Activated naive CD8-positive, alpha-beta T cell treated with anti-CD3 and anti-CD28 coated beads, Interleukin-2, amount 50 U/mL, for 24 hours (primary cell): ENCODE data around the gene MED27.
"Not testable (repeated sequence)": the region's sequence is repeated elsewhere in the genome, so short reads cannot be mapped to it uniquely, and the experiment has no call there.

Experiments used
- ATAC-seq: fragments of 150-1000 bp; cut with Tn5 transposase; one replicate; pipeline ENCODE4 v1.10.0; 2021
- DNase-seq: peaks from one replicate; pipeline ENCODE4 v3.0.0; 2021
- H3K27ac Mint-ChIP-seq: one replicate; pipeline ENCODE4 v1.8.0; 2021; ENCODE audit warnings: mild to moderate bottlenecking, mixed read lengths
- H3K27me3 Mint-ChIP-seq: one replicate; pipeline ENCODE4 v1.8.0; 2021; ENCODE audit warnings: mixed read lengths
- H3K36me3 Mint-ChIP-seq: one replicate; pipeline ENCODE4 v1.8.0; 2021; ENCODE audit warnings: low read depth, mixed read lengths
- H3K4me1 Mint-ChIP-seq: one replicate; pipeline ENCODE4 v1.8.0; 2021; ENCODE audit warnings: mixed read lengths
- H3K4me3 Mint-ChIP-seq: one replicate; pipeline ENCODE4 v1.8.0; 2021; ENCODE audit warnings: mild to moderate bottlenecking, moderate library complexity, mixed read lengths
- H3K9me3 Mint-ChIP-seq: one replicate; pipeline ENCODE4 v1.8.0; 2021; ENCODE audit warnings: mixed read lengths

Gene MED27

GRCh38 chr9:132063281-132063680 lies 16.4 kb downstream of the MED27 start:
- H3K9me3 Mint-ChIP-seq = peaks cover 9% of the 10 kb centered on the region
- peaks cover 24% of the 10 kb centered on the region for H3K36me3 Mint-ChIP-seq
- H3K27ac Mint-ChIP-seq = no peak overlapping the region
- H3K4me3 Mint-ChIP-seq = no peak overlapping the region
- peaks cover 4% of the 10 kb centered on the region for H3K4me1 Mint-ChIP-seq
- ATAC-seq = no peak
- no peak for DNase-seq
- H3K27me3 Mint-ChIP-seq = no peaks in the 10 kb centered on the region

DNA sequence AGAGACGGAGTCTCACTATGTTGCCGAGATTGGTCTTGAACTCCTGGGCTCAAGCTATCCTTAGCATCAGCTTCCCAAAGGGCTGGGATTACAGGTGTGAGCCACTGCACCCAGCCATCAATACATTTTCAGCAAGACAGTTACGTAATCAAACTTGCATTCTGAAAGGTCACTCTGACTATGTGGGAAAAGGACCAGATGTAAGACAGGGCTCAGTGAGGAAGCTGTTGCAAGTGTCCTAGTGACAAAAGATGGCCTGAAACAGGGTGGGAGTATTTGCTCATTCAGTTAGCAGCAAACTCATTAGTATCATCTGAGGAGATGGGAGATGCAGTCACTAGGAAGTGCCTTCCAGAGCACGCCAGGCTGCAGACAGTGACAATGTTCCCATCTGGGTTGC lies 16.9 kb downstream of the MED27 start:
- no peak overlapping the region for H3K4me3 Mint-ChIP-seq
- no peak overlapping the region for H3K27ac Mint-ChIP-seq
- H3K9me3 Mint-ChIP-seq = peaks cover 12% of the 10 kb centered on the region
- peaks cover 28% of the 10 kb centered on the region for H3K36me3 Mint-ChIP-seq
- peaks cover 4% of the 10 kb centered on the region for H3K4me1 Mint-ChIP-seq
- ATAC-seq = no peak
- no peak for DNase-seq
- H3K27me3 Mint-ChIP-seq = no peaks in the 10 kb centered on the region

DNA sequence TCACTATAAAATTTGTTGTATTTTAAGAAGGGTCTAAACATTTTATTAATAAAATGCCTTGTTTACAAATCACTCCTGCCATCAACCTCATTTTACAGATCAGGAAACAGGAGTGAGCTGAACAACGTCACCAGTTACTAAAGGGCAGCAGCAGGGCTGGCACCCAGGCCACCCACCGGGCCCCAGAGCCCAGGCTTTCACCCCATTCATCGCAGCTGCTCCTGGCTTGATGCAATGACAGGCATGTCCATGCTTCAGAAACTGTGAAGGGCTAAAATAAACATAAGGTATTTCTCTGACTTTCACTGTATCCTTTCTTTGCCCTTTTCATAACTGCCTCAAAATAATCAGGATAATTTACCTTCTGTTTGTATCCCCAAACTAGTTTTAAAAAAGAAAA lies 18.1 kb downstream of the MED27 start:
- no peak for DNase-seq
- Mint-ChIP-seq H3K27ac (no peak overlapping the region), H3K36me3 (peaks cover 31% of the 10 kb centered on the region), H3K9me3 (peaks cover 12% of the 10 kb centered on the region), H3K4me3 (no peak overlapping the region), H3K4me1 (no peaks in the 10 kb centered on the region), H3K27me3 (no peaks in the 10 kb centered on the region)
- no peak for ATAC-seq

DNA sequence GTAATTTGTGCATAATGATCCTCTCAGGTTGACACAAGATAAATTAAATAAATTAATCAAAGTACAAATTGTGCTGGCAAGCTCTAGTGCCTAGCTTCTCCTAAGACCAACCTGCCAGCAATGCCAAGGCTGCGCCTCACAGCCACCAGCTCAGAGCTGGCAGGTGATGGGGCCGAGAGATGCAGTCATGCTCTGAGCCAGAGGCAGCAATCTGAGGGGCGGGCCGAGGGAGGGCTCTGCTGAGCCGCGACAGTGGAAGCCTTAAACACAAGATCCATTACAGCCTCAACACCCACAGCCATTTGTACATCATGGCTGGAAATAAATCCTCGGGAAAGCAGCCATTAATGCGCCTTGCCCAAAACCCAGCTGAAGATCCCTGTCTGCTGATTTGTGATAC lies 20.3 kb downstream of the MED27 start:
- Mint-ChIP-seq H3K36me3 (peaks cover 31% of the 10 kb centered on the region), H3K27me3 (no peaks in the 10 kb centered on the region), H3K4me3 (no peak overlapping the region), H3K27ac (no peak overlapping the region), H3K4me1 (peaks cover 3% of the 10 kb centered on the region), H3K9me3 (peaks cover 12% of the 10 kb centered on the region)
- ATAC-seq (no peak), DNase-seq (no peak)

DNA sequence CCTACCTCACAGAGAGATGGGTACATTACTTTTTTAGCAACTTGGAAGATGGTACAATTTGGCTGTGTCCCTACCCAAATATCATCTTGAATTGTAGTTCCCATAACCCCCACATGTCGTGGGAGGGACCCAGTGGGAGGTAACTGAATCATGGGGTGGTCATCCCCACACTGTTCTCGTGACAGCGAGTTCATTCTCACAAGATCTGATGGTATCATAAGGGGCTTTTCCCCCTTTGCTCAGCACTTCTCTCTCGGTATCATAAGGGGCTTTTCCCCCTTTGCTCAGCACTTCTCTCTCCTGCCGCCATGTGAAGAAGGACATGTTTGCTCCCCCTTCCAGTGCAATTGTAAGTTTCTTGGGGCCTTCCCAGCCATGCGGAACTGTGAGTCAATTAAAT lies 21.4 kb downstream of the MED27 start:
- H3K4me3 Mint-ChIP-seq, DNase-seq, H3K27ac Mint-ChIP-seq, H3K4me1 Mint-ChIP-seq, H3K27me3 Mint-ChIP-seq, ATAC-seq: not testable (repeated sequence)
- H3K9me3 Mint-ChIP-seq = peaks cover 12% of the 10 kb centered on the region
- peaks cover 28% of the 10 kb centered on the region for H3K36me3 Mint-ChIP-seq

DNA sequence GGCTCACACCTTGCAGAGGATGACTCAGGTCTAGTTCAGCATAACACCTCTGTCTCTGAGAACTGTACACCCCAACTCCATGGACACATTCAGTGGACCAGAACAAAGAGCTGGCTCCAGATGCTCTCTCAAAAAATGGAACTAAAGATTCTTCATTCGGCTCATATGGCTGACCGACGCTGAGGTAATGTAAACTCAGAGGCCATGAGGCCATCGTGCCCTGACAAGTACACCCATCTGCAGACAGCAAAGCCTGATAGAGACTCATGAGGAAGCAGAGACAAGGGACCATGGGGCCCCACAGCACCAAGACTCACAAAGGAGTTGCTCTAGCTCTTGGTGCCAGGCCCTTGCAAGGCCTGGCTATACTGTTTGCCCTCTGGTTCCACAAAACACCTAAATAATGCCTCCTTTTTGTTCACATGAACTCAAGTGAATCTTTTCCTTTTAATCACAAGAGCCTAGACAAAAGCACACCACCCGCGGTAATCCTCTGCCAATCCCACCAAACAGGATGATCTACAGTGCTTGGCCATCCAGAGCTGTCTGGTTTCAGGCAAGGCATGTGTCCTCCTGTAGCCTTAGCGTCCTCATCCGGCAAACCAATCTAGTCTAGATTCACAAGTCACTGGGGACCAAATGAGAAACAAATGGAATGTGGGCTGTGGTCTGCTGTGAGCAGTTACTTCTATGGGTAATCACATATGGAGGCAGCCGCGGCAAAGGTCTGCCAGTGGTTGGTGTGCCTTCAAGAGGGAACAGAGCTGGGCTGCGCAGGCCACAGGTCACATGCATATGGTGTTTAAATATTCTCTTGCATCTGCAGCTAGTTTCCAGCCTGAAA lies 22.7 kb downstream of the MED27 start:
- Mint-ChIP-seq H3K36me3 (peaks cover 28% of the 10 kb centered on the region), H3K27ac (no peak overlapping the region), H3K4me1 (peaks cover 3% of the 10 kb centered on the region), H3K4me3 (no peak overlapping the region), H3K27me3 (no peaks in the 10 kb centered on the region), H3K9me3 (peaks cover 12% of the 10 kb centered on the region)
- DNase-seq (no peak), ATAC-seq (no peak)

DNA sequence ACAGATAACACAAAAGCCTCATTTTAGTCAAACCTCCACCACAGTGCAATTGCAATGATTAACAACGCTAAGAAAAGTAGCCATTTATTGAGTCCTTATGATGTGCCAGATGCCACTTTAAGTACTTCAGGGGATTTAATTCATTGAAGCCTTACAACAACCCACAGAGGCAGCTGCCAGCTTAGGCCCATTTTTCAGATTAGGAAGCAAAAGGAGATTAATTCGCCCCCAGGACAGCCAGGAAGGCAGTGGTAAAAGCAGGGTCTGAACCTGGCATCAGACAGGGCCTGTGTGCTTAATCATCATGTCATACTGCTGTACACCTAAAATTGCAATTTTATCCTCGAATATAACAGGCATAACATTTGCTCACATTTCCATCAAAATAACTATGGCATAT lies 23.9 kb downstream of the MED27 start:
- Mint-ChIP-seq H3K27me3 (no peaks in the 10 kb centered on the region), H3K4me3 (no peak overlapping the region), H3K9me3 (peaks cover 12% of the 10 kb centered on the region), H3K36me3 (peaks cover 28% of the 10 kb centered on the region), H3K4me1 (peaks cover 3% of the 10 kb centered on the region), H3K27ac (no peak overlapping the region)
- DNase-seq (no peak), ATAC-seq (no peak)

DNA sequence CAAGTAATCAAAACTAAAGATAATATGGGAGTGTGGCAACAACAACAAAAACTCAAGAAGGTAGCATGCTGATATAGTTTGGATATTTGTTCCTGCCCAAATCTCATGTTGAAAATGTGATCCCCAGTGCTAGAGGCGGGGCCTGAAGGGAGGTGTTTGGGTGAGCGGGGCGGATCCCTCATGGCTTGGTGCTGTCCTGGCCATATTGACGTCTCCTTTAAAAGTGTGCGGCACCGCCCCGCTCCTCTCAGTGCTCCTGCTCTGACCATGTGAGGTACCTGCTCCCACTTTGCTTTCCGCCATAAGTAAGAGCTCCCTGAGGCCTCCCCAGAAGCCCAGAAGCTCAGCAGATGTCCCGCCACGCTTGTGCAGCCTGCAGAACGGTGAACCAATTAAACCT lies 25.6 kb downstream of the MED27 start:
- Mint-ChIP-seq H3K27ac (no peak overlapping the region), H3K9me3 (peaks cover 11% of the 10 kb centered on the region), H3K4me1 (peaks cover 9% of the 10 kb centered on the region), H3K4me3 (no peak overlapping the region), H3K27me3 (no peaks in the 10 kb centered on the region), H3K36me3 (peaks cover 15% of the 10 kb centered on the region)
- no peak for ATAC-seq
- no peak for DNase-seq

- DNase-seq (no peak), ATAC-seq (no peak)
- Mint-ChIP-seq H3K4me3 (no peak overlapping the region), H3K36me3 (no peaks in the 10 kb centered on the region), H3K27me3 (no peaks in the 10 kb centered on the region), H3K9me3 (no peaks in the 10 kb centered on the region), H3K4me1 (peaks cover 14% of the 10 kb centered on the region), H3K27ac (no peak overlapping the region)
Measured at GRCh38 chr9:132049900-132050299, 29.8 kb downstream of the MED27 start.

DNA sequence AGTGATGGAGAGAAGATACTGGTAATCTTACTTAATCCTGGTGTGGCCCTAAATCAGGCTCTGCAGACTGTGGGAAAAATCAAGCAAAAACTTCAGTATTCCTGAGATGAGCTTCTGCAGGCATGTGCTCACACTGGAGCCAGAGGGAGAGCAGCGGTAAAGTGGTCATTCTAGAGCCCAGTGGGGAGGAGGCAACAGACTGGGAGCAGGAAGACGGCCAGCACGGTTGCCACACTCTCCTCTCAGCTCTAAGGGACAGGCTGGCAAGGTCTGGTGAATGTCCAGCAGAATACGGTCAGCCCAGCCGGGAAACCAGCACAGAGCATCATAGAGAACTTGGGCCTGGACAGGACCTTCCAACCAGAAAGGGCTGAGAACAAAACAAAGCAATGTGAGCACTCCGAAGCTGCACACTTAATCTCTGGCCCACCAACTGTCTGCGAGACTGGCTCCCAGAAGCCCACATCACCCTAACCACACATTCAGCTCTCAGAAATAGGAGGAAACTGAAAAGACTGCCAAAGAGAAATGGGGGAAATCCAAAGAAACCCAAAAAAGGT lies 30.3 kb downstream of the MED27 start:
- H3K9me3 Mint-ChIP-seq = no peaks in the 10 kb centered on the region
- no peaks in the 10 kb centered on the region for H3K27me3 Mint-ChIP-seq
- no peaks in the 10 kb centered on the region for H3K36me3 Mint-ChIP-seq
- H3K4me3 Mint-ChIP-seq = no peak overlapping the region
- ATAC-seq (no peak), DNase-seq (no peak)
- no peak overlapping the region for H3K27ac Mint-ChIP-seq
- H3K4me1 Mint-ChIP-seq = peaks cover 14% of the 10 kb centered on the region

GRCh38 chr9:132048201-132048600 lies 31.5 kb downstream of the MED27 start:
- ATAC-seq (no peak), DNase-seq (no peak)
- no peaks in the 10 kb centered on the region for H3K27me3 Mint-ChIP-seq
- no peaks in the 10 kb centered on the region for H3K36me3 Mint-ChIP-seq
- no peak overlapping the region for H3K27ac Mint-ChIP-seq
- no peaks in the 10 kb centered on the region for H3K9me3 Mint-ChIP-seq
- H3K4me1 Mint-ChIP-seq = peaks cover 15% of the 10 kb centered on the region
- no peak overlapping the region for H3K4me3 Mint-ChIP-seq

- Mint-ChIP-seq H3K27ac (no peak overlapping the region), H3K9me3 (no peaks in the 10 kb centered on the region), H3K4me1 (peaks cover 18% of the 10 kb centered on the region), H3K4me3 (no peak overlapping the region), H3K27me3 (no peaks in the 10 kb centered on the region), H3K36me3 (peaks cover 2% of the 10 kb centered on the region)
- no peak for DNase-seq
- no peak for ATAC-seq
Measured at GRCh38 chr9:132046456-132046855, 33.2 kb downstream of the MED27 start.

- no peak for DNase-seq
- Mint-ChIP-seq H3K27me3 (no peaks in the 10 kb centered on the region), H3K9me3 (no peaks in the 10 kb centered on the region), H3K27ac (no peak overlapping the region), H3K4me1 (peaks cover 14% of the 10 kb centered on the region), H3K36me3 (peaks cover 2% of the 10 kb centered on the region), H3K4me3 (no peak overlapping the region)
- ATAC-seq = no peak
Measured at GRCh38 chr9:132044176-132044875, 35.3 kb downstream of the MED27 start.

- H3K27me3 Mint-ChIP-seq = no peaks in the 10 kb centered on the region
- no peak overlapping the region for H3K4me3 Mint-ChIP-seq
- H3K4me1 Mint-ChIP-seq = peaks cover 10% of the 10 kb centered on the region
- ATAC-seq (no peak), DNase-seq (no peak)
- peaks cover 2% of the 10 kb centered on the region for H3K36me3 Mint-ChIP-seq
- no peaks in the 10 kb centered on the region for H3K9me3 Mint-ChIP-seq
- no peak overlapping the region for H3K27ac Mint-ChIP-seq
Measured at GRCh38 chr9:132043708-132044107, 36.0 kb downstream of the MED27 start.

DNA sequence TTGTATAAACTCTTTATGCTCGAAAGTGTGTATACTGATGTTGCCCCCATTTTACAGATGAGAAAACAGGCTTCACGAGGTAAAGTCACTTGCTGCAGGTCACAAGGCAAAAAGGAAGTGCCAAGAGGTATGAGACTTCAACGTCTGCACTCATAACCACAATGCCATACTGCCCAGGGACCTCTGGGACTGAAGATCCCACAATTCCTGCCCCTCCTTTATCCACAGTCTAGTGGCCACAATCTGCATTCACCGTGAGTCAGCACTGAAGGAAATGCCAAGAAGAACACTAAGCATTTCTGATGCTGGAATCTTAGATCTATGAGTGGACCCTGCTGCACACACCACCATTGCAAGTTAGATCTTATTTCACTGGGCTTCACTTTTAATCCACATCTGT lies 37.3 kb downstream of the MED27 start:
- ATAC-seq (no peak), DNase-seq (no peak)
- peaks cover 5% of the 10 kb centered on the region for H3K4me1 Mint-ChIP-seq
- no peak overlapping the region for H3K4me3 Mint-ChIP-seq
- peaks cover 2% of the 10 kb centered on the region for H3K36me3 Mint-ChIP-seq
- H3K27ac Mint-ChIP-seq = no peak overlapping the region
- no peaks in the 10 kb centered on the region for H3K9me3 Mint-ChIP-seq
- H3K27me3 Mint-ChIP-seq = no peaks in the 10 kb centered on the region
